HG03159 (cell line): Measurements from ENCODE around the gene TBL1Y.
"Not testable (repeated sequence)": the region's sequence is repeated elsewhere in the genome, so short reads cannot be mapped to it uniquely, and the experiment has no call there.

ENCODE experiments used
- ATAC-seq: cut with Tn5 transposase; IDR thresholded peaks from one replicate; pipeline ENCODE4 v1.9.1; 2021; ENCODE audit warnings: mild to moderate bottlenecking, moderate library complexity; ENCODE audit not compliant: unreplicated experiment

The TBL1Y gene

DNA sequence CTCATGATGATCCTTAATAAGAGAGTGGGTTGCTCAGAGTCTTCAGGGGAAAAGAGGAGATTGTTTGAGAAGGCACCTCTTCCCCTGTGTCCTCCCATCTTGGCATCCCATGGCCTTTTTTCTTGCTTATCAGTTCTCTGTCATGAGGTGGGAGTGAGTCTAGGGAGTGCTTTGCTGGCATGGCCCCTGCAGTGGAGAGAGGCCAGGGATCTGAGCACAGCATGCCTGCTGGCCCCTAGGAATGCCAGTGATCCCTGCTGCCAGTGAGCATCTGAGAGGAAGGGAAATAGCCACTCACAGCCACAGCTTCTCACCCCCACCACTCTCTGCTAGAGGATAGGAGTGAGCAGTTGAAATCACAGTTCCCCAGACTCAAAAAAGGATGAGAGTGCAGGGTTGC, 168.2 kb downstream of the TBL1Y start:
- no peak for ATAC-seq

- not testable (repeated sequence) for ATAC-seq
Observed at GRCh38 chrY:7080548-7080947, 170.1 kb downstream of the TBL1Y start.

GRCh38 chrY:7085606-7086005, 175.1 kb downstream of the TBL1Y start:
- no peak for ATAC-seq

- no peak for ATAC-seq
Observed at GRCh38 chrY:7092836-7093235, 182.3 kb downstream of the TBL1Y start.

GRCh38 chrY:7094365-7094764, 183.9 kb downstream of the TBL1Y start:
- no peak for ATAC-seq

DNA sequence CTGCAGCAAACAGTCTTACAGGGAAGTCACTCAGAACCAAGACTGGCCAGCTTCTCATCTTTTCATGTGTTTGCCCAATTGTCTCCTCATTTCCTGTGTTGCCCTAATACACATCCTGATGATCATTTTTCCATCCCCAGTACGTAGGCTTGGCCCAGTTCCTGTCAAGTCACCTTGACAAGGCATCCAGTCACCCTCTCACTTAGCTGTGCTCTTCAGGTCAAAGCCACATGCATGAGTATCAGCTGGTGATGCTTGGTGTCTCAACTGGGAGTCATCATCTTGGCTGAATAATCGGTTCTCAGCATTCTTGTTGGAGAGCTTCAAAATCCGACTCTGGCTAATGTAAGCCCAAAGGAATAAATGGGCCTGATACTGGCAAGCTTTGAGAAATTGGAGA, 186.5 kb downstream of the TBL1Y start:
- no peak for ATAC-seq

- ATAC-seq = no peak
Observed at GRCh38 chrY:7099742-7100141, 189.2 kb downstream of the TBL1Y start.

GRCh38 chrY:7102680-7103079, 192.2 kb downstream of the TBL1Y start:
- ATAC-seq = no peak

DNA sequence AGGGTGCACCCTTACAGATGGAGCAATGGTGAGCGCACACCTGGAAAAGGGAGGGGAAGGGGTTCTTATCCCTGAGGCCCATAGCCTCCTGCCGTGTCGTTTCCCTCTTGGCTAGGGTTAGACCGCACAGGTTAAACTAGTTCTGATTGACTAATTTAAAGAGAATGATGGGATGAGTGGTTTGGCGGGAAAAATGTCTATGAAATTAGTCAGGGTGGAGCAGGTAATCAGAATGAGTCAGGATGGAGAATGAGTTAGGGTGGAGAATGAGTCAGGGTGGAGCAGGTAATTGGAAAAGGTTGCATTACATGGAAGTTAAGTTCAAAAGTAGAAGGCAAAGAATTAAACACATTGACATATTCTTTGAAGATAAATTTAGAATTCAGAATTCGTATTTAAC, 196.7 kb downstream of the TBL1Y start:
- no peak for ATAC-seq

DNA sequence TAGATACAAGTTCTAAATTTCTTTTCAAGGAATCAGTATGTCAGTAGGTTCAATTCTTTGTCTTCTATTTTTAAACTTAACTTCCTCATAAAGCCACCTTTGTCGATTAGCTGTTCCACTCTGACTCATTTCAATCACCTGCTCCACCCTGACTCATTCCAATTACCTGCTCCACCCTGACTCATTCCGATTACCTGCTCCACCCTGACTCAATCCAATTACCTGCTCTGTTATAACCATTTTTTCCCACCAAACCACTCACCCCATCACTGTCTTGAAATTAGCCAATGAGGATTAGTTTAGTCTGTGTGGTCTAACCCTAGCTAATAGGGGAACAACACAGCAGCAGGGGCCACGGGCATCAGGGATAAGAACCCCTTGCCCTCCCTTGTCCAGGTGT, 199.6 kb downstream of the TBL1Y start:
- no peak for ATAC-seq

- ATAC-seq = no peak
Observed at GRCh38 chrY:7115871-7116270, 205.4 kb downstream of the TBL1Y start.

GRCh38 chrY:7122202-7122601, 211.7 kb downstream of the TBL1Y start:
- no peak for ATAC-seq

DNA sequence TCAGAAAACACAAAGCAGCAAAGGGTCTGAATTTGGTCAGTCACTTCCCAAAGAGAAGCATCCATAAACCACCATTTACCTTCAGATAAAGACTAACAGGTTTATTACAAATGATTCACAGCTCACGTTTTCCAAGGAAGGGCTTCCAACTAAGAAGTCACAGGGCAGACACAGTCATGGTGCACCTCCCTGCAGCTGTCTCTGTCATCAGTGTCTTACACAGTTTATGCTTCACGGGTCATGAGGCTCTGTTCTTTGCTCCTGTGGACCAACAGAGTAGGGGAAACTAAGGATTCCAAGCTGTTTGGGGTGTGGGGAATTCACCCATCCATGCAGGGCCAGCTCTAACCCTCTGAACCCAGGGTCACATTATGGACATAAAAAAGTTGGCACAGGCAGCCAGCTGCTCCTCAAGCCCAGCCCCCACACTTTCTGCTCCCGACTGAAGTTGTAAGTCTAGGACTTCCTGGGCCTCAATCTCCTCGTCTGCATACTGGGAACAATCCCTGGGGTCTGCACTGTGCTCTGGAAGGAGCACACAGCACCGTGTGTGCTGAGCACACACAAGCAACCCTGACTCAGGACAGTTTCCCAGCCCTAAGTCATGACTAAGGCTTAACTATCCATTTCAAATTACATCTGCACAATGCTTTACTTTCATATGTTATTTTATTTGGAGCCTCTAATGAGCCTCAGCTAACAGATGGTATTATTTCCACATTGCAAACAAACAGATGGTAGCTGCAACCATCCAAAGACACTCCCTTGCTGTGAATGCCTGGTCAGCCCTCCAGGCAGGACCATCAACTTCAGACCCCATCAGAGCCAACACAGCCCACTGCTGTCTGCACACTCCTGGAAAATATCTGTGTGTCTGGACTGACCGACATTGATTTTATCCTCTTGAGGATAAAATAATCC, 214.9 kb downstream of the TBL1Y start:
- ATAC-seq = no peak

GRCh38 chrY:7128211-7128610, 217.7 kb downstream of the TBL1Y start:
- no peak for ATAC-seq
